NCI-H2107 (cell line): ENCODE data around the gene DGKA.
"Not testable (repeated sequence)": the region's sequence is repeated elsewhere in the genome, so short reads cannot be mapped to it uniquely, and the experiment has no call there.

Source experiments
- DNase-seq: peaks from one replicate; lab custom pipeline; 2025; lab: John Stamatoyannopoulos, UW

Gene DGKA

GRCh38 chr12:55996715-55997534 lies 66.0 kb downstream of the DGKA start, which contains the start of gene SUOX:
SUOX (plus strand) TSS chr12:55997276; CDS start chr12:56002222, 4,946 bp downstream.
- peak; percentile 82 for DNase-seq

- DNase-seq: no peak
These were observed 66.5 kb downstream of the DGKA start for GRCh38 chr12:55997535-55997859.

- DNase-seq: not testable (repeated sequence)
These were observed 68.6 kb downstream of the DGKA start for GRCh38 chr12:55999522-55999921.

- DNase-seq: not testable (repeated sequence)
These were observed 69.1 kb downstream of the DGKA start for GRCh38 chr12:55999999-56000540.

- no peak for DNase-seq
These were observed 70.6 kb downstream of the DGKA start for GRCh38 chr12:56001487-56002100.

- not testable (repeated sequence) for DNase-seq
These were observed 72.4 kb downstream of the DGKA start for GRCh38 chr12:56003376-56003775.
